Body of pancreas (tissue), 4 donors: ENCODE results near the gene GGPS1. TPM values are rescaled to one million over a fixed set of nuclear protein-coding genes. Genes with fewer than 3 reads are reported as not detected.
A peak's percentile ranks its signal among the peaks of the same experiment; 100 is the strongest.
"Not testable (repeated sequence)": the region's sequence is repeated elsewhere in the genome, so short reads cannot be mapped to it uniquely, and the experiment has no call there.

ENCODE experiments used
- ATAC-seq: fragments of 150-250 bp; one replicate; pipeline ENCODE4 v1.9.1; 2016
- DNase-seq, 4 donors: peaks; one replicate each; pipeline ENCODE4 v3.0.0-alpha.2; 2019
- H3K27ac ChIP-seq, 4 donors: fragments of 200-600 bp; sonication (generic); 1 replicate in 3 of 4; 2 replicates in 1 of 4; pipeline versions ENCODE4 v1.5.1 to v1.6.1; 2016 to 2019; ENCODE audit warnings: mild to moderate bottlenecking in 1 of 4, mixed read lengths in 1 of 4, moderate library complexity in 1 of 4
- H3K27me3 ChIP-seq, 2 donors: fragments of 200-600 bp; sonication (generic); one replicate each; pipeline ENCODE4 v1.6.0; 2016; ENCODE audit warnings: mild to moderate bottlenecking in 1 of 2
- H3K36me3 ChIP-seq, 2 donors: fragments of 200-600 bp; sonication (generic); replicated peaks in 1 of 2; 2 replicates each; pipeline ENCODE4 v1.5.1; 2016; ENCODE audit warnings: low read depth in 2 of 2; ENCODE audit not compliant: insufficient read depth in 1 of 2
- H3K4me1 ChIP-seq: fragments of 200-600 bp; sonication (generic); one replicate; pipeline ENCODE4 v1.6.0; 2016
- H3K4me3 ChIP-seq, 2 donors: fragments of 200-600 bp; sonication (generic); 1 replicate in 1 of 2; 2 replicates in 1 of 2; pipeline ENCODE4 v1.5.1; 2016 to 2019
- H3K9me3 ChIP-seq, 3 donors: fragments of 200-600 bp; sonication (generic); 1 replicate in 2 of 3; 2 replicates in 1 of 3; pipeline ENCODE4 v1.5.1; 2016
- POLR2A ChIP-seq, 3 donors: fragments of 450-650 bp; IDR thresholded peaks; one replicate each; pipeline ENCODE4 v1.6.1; 2016; ENCODE audit warnings: antibody characterized with exemption in 3 of 3, mild to moderate bottlenecking in 2 of 3
- WGBS, 2 donors: methylation state at CpG; one replicate each; pipeline ENCODE4 v1.1.5; 2017; 5-methylcytosine and 5-hydroxymethylcytosine counted together
- intact Hi-C: fragments of 100-400 bp; cut with DNase I; formaldehyde crosslinking; loops from one replicate; pipeline ENCODE4 v1.15.1; 2023
- total RNA-seq, 2 donors: library from RNA; depleted of rRNA; stranded (reverse); fragments of >200 nt; gene quantifications; one replicate each; pipeline ENCODE4 v1.1.0, GENCODE V29; 2016
- TF ChIP-seq, protein P1 (sequence below), 7 experiments: fragments of 450-650 bp in 4 of 7; fragments of 200-600 bp in 3 of 7; sonication (generic) in 3 of 7; IDR thresholded peaks; one replicate each; pipeline ENCODE4 v1.5.1; 2016 to 2019; ENCODE audit warnings: antibody characterized with exemption in 7 of 7

The GGPS1 gene
- total RNA-seq, 2 donors from 2014 or later = 11.9 to 15.3 TPM

DNA sequence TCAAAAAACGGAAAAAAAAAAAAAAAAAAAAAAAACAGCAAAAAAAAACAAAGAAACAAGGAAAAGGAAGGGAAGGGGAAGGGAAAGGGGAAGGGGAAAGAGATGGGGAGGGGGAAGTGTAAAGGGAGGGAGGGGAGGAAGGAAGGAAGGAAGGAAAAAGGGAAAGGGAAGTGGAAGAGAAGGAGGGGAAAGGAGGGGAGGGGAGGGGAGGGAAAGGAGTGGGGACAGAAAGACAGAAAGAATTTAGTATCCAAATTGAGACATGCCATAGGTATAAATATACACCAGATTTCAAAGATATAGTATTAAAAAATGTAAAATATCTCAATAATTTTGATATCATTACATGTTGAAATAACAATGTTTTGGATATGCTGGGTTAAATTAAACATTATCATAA is 26.2 kb upstream of the GGPS1 start:
- no peaks in the 10 kb centered on the region for H3K27me3 ChIP-seq
- H3K36me3 ChIP-seq = no peaks in the 10 kb centered on the region
- H3K27ac ChIP-seq = no peak overlapping the region
- peaks cover 67% of the 10 kb centered on the region for H3K4me1 ChIP-seq
- no peaks in the 10 kb centered on the region for H3K9me3 ChIP-seq
- no peak for DNase-seq
- no peak for TF ChIP-seq POLR2A (IDR thresholded peaks at IDR 0.05)
- TF ChIP-seq, protein P1, sequence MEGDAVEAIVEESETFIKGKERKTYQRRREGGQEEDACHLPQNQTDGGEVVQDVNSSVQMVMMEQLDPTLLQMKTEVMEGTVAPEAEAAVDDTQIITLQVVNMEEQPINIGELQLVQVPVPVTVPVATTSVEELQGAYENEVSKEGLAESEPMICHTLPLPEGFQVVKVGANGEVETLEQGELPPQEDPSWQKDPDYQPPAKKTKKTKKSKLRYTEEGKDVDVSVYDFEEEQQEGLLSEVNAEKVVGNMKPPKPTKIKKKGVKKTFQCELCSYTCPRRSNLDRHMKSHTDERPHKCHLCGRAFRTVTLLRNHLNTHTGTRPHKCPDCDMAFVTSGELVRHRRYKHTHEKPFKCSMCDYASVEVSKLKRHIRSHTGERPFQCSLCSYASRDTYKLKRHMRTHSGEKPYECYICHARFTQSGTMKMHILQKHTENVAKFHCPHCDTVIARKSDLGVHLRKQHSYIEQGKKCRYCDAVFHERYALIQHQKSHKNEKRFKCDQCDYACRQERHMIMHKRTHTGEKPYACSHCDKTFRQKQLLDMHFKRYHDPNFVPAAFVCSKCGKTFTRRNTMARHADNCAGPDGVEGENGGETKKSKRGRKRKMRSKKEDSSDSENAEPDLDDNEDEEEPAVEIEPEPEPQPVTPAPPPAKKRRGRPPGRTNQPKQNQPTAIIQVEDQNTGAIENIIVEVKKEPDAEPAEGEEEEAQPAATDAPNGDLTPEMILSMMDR (IDR thresholded peaks at IDR 0.05) = no peak
- no peak for ATAC-seq
- H3K4me3 ChIP-seq = no peak overlapping the region
- intact Hi-C loops = no loop called here
- WGBS, 2 donors = 56 to 75% methylated on average over 1 of the region's 1 CpG

- peak overlapping the region in 3 of 4 donors; percentile 17 to 63 (median 18) for H3K27ac ChIP-seq
- DNase-seq = peak in 2 of 4 donors; percentile 26 to 30
- TF ChIP-seq, protein P1 (IDR thresholded peaks at IDR 0.05) = no peak
- no peak for TF ChIP-seq POLR2A (IDR thresholded peaks at IDR 0.05)
- WGBS, 2 donors = 24 to 35% methylated on average over 6 of the region's 6 CpGs
- H3K4me3 ChIP-seq = no peak overlapping the region
- H3K9me3 ChIP-seq = no peaks in the 10 kb centered on the region
- ATAC-seq = peak; percentile 55
- intact Hi-C loops = no loop called here
- no peaks in the 10 kb centered on the region for H3K36me3 ChIP-seq
- H3K27me3 ChIP-seq = no peaks in the 10 kb centered on the region
- peaks cover 45% of the 10 kb centered on the region for H3K4me1 ChIP-seq
These were observed 23.6 kb upstream of the GGPS1 start for GRCh38 chr1:235304549-235305451.

- no peak for ATAC-seq
- WGBS, 2 donors = 89 to 94% methylated on average over 7 of the region's 7 CpGs
These were observed 20.9 kb upstream of the GGPS1 start for GRCh38 chr1:235307158-235308124.

GRCh38 chr1:235309206-235309605 is 19.2 kb upstream of the GGPS1 start:
- DNase-seq, H3K36me3 ChIP-seq, H3K27me3 ChIP-seq, H3K27ac ChIP-seq, intact Hi-C loops, ATAC-seq, H3K4me3 ChIP-seq, H3K9me3 ChIP-seq: not testable (repeated sequence)
- WGBS, 2 donors = 93% methylated on average over 3 of the region's 32 CpGs; no CpG with 5 or more reads in 1 of the 2 donors
- peaks cover 39% of the 10 kb centered on the region for H3K4me1 ChIP-seq

More at GRCh38 chr1:235307158-235308124, 20.9 kb upstream of the GGPS1 start:
- peaks cover 44% of the 10 kb centered on the region for H3K4me1 ChIP-seq
- no peak overlapping the region for H3K4me3 ChIP-seq
- TF ChIP-seq, protein P1 (IDR thresholded peaks at IDR 0.05) = no peak
- no peak for TF ChIP-seq POLR2A (IDR thresholded peaks at IDR 0.05)
- no peaks in the 10 kb centered on the region for H3K36me3 ChIP-seq
- DNase-seq = no peak
- H3K27me3 ChIP-seq = no peaks in the 10 kb centered on the region
- peak overlapping the region in 1 of 4 donors; percentile 32 for H3K27ac ChIP-seq
- intact Hi-C loops = no loop called here
- no peaks in the 10 kb centered on the region for H3K9me3 ChIP-seq

- WGBS, 2 donors = 78 to 80% methylated on average over 6 of the region's 6 CpGs
- H3K36me3 ChIP-seq = no peaks in the 10 kb centered on the region
- DNase-seq (no peak), ATAC-seq (no peak)
- H3K27me3 ChIP-seq = no peaks in the 10 kb centered on the region
- no peak overlapping the region for H3K27ac ChIP-seq
- TF ChIP-seq POLR2A (IDR thresholded peaks at IDR 0.05) = no peak
- TF ChIP-seq, protein P1 (IDR thresholded peaks at IDR 0.05) = no peak
- H3K4me1 ChIP-seq = peaks cover 17% of the 10 kb centered on the region
- no peak overlapping the region for H3K4me3 ChIP-seq
- H3K9me3 ChIP-seq = no peaks in the 10 kb centered on the region
- intact Hi-C loops = no loop called here
These were observed 15.1 kb upstream of the GGPS1 start for GRCh38 chr1:235313262-235313661.
